Measurements from ENCODE around the gene ALPI.
A peak's percentile ranks its signal among the peaks of the same experiment; 100 is the strongest.
"Not testable (repeated sequence)": the region's sequence is repeated elsewhere in the genome, so short reads cannot be mapped to it uniquely, and the experiment has no call there.

ALPI gene

GRCh38 chr2:232431705-232432590 lies 24.0 kb upstream of the ALPI start:
- TF ChIP-seq POLR2A (IDR thresholded peaks at IDR 0.05; ENCODE audit: low read depth, low read length) (no peak), POLR2AphosphoS5 (IDR thresholded peaks at IDR 0.05; ENCODE audit: low read depth, low read length) (no peak), TAF1 (IDR thresholded peaks at IDR 0.05; ENCODE audit: borderline replicate concordance, low read depth, low read length) (no peak)
- FAIRE-seq = no peak

DNA sequence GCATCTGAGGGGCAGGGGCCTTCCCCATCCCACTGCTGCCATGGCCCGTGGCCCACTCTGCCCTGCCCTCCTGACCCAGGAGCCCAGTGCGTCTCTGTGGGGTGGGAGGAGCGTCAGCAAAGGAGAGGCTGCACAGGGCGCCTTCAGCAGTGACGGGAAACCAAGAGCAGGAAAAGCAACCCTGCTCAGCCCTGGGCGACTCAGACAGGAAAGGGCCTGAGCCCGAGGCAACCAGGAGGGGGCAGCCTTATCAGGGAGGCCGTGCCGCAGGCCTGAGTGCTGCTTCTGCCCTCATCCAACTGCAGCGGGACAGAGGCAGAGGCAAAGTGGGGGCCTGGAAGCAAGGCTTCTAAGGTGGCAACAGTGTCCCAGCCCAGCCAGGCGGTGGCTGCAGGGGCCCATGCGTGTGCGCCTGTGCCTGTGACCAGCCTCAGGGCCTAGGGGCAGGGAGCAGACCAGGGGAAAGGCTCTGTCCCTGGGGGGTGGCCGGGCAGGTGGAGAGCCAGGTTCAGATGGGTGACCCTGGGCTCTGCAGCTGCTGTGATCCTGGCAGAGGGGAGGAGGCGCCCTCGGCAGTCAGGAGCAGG lies 23.3 kb upstream of the ALPI start:
- DNase-seq (ENCODE audit: insufficient read length) (no peak), FAIRE-seq (no peak)
- TF ChIP-seq POLR2AphosphoS5 (IDR thresholded peaks at IDR 0.05; ENCODE audit: low read depth, low read length) (no peak), POLR2A (IDR thresholded peaks at IDR 0.05; ENCODE audit: low read depth, low read length) (no peak), TAF1 (IDR thresholded peaks at IDR 0.05; ENCODE audit: borderline replicate concordance, low read depth, low read length) (no peak)

More at GRCh38 chr2:232431705-232432590, 24.0 kb upstream of the ALPI start:
- DNase-seq (ENCODE audit: insufficient read length) = no peak

GRCh38 chr2:232433622-232434021 lies 22.3 kb upstream of the ALPI start:
- DNase-seq (ENCODE audit: insufficient read length) = not testable (repeated sequence)
- peak; percentile 44 for FAIRE-seq

- FAIRE-seq (no peak), DNase-seq (ENCODE audit: insufficient read length) (no peak)
- no peak for TF ChIP-seq POLR2A (IDR thresholded peaks at IDR 0.05; ENCODE audit: low read depth, low read length)
- no peak for TF ChIP-seq POLR2AphosphoS5 (IDR thresholded peaks at IDR 0.05; ENCODE audit: low read depth, low read length)
- no peak for TF ChIP-seq TAF1 (IDR thresholded peaks at IDR 0.05; ENCODE audit: borderline replicate concordance, low read depth, low read length)
Measured at GRCh38 chr2:232434091-232434490, 21.9 kb upstream of the ALPI start.

DNA sequence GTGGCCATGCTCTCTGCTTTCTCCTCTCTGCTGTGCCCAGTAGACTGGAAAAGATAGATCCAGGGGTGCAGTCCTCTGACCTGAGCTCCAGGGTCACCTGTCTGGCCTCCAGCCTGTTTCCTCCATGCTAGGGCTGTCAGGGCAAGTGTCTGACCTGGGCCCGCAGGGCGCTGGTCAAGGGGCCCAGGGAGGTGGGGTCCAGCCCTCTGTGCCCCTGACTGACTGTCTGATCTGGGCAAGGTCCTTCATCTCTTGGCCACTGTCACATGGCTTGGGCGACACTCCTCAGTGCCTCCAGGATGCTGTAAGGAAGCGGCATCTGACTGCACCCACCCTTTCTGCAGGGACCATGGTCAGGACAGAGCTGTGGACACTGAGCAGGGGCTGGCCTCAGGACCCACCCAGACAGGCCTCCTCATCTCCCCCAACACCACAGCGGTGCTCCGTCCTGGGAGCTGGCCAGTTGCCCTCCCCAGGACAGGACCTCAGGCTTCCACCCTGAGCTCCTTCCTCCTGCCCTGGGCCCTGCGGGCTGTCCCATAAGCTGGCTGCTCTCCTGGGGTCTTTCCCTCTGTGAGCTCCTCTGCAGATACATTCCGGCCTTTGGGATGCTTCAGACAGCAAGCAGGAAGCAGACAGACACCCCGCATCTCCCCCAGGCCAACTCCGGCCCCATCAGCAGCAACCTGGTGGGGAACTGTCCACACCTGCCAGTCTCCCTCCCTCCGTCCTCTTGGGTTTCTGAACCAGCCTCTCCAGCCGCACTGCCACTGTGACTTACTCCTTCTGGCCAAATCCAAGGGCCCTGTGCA lies 21.2 kb upstream of the ALPI start:
- no peak for FAIRE-seq
- TF ChIP-seq POLR2AphosphoS5 (IDR thresholded peaks at IDR 0.05; ENCODE audit: low read depth, low read length) (no peak), POLR2A (IDR thresholded peaks at IDR 0.05; ENCODE audit: low read depth, low read length) (no peak), TAF1 (IDR thresholded peaks at IDR 0.05; ENCODE audit: borderline replicate concordance, low read depth, low read length) (no peak)
- no peak for DNase-seq (ENCODE audit: insufficient read length)

DNA sequence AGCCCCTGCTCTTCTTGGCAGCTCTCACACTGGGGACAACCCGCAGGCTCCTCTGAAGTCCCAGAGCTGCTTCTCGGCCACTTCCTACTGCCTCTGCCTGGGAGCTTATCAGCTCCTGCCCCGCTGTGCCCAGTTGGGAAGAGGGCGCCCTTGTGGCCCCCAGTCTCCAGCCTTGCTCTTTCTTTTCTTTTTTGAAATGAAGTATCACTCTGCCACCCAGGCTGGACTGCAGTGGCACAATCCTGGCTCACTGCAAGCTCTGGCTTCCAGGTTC lies 20.6 kb upstream of the ALPI start:
- DNase-seq (ENCODE audit: insufficient read length) (no peak), FAIRE-seq (no peak)
- TF ChIP-seq POLR2A (IDR thresholded peaks at IDR 0.05; ENCODE audit: low read depth, low read length) (no peak), TAF1 (IDR thresholded peaks at IDR 0.05; ENCODE audit: borderline replicate concordance, low read depth, low read length) (no peak), POLR2AphosphoS5 (IDR thresholded peaks at IDR 0.05; ENCODE audit: low read depth, low read length) (no peak)

GRCh38 chr2:232435805-232436204 lies 20.1 kb upstream of the ALPI start:
- DNase-seq (ENCODE audit: insufficient read length) (no peak), FAIRE-seq (no peak)
- TF ChIP-seq TAF1 (IDR thresholded peaks at IDR 0.05; ENCODE audit: borderline replicate concordance, low read depth, low read length) (no peak), POLR2A (IDR thresholded peaks at IDR 0.05; ENCODE audit: low read depth, low read length) (no peak), POLR2AphosphoS5 (IDR thresholded peaks at IDR 0.05; ENCODE audit: low read depth, low read length) (no peak)

- DNase-seq (ENCODE audit: insufficient read length) (no peak), FAIRE-seq (no peak)
- TF ChIP-seq POLR2A (IDR thresholded peaks at IDR 0.05; ENCODE audit: low read depth, low read length) (no peak), POLR2AphosphoS5 (IDR thresholded peaks at IDR 0.05; ENCODE audit: low read depth, low read length) (no peak), TAF1 (IDR thresholded peaks at IDR 0.05; ENCODE audit: borderline replicate concordance, low read depth, low read length) (no peak)
Measured at GRCh38 chr2:232436381-232437194, 19.4 kb upstream of the ALPI start.

DNA sequence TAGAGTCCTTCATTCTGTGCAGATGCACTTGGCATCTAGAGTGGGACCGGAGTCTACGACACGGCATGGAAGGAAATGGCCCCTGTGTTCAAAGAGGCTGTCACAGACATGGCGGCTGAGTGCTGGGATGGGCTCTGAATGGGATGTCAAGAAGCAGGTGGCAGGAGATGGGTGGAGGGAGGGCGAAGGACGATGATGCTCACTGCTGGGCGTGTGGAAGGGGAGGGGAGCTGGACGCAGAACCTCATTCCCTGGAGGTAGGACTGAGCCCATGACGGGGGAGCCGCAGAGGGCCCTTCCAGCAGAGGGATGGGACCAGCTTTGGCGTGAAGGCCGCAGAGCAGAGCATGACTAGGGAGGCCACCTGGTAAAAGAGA lies 18.8 kb upstream of the ALPI start:
- FAIRE-seq (no peak), DNase-seq (ENCODE audit: insufficient read length) (peak; percentile 6)
- no peak for TF ChIP-seq POLR2A (IDR thresholded peaks at IDR 0.05; ENCODE audit: low read depth, low read length)

- DNase-seq (ENCODE audit: insufficient read length) (no peak), FAIRE-seq (no peak)
- TF ChIP-seq TAF1 (IDR thresholded peaks at IDR 0.05; ENCODE audit: borderline replicate concordance, low read depth, low read length) (no peak), POLR2AphosphoS5 (IDR thresholded peaks at IDR 0.05; ENCODE audit: low read depth, low read length) (no peak), POLR2A (IDR thresholded peaks at IDR 0.05; ENCODE audit: low read depth, low read length) (no peak)
Measured at GRCh38 chr2:232438091-232438490, 17.9 kb upstream of the ALPI start.
